Endothelial cell of umbilical vein (primary cell): ENCODE measurements around the gene IL4I1. TPM values are rescaled to one million over a fixed set of nuclear protein-coding genes. Genes with fewer than 3 reads are reported as not detected.

Experiments
- BruUV-seq: library from RNA; stranded (reverse); fragments of 400-500 nt; replicated peaks from 2 replicates; lab custom pipeline; 2021; lab: Mats Ljungman, UMichigan
- CTCF ChIA-PET: fragments of 300-600, 350-600 bp; sonication (Branson Sonifier 250); formaldehyde crosslinking; loops from one replicate; lab custom pipeline; 2021; ENCODE audit warnings: antibody characterized with exemption, inconsistent platforms; lab: Charles Lee
- POLR2A ChIA-PET: fragments of 300-600, 350-600 bp; sonication (Branson Sonifier 250); formaldehyde crosslinking; loops from one replicate; lab custom pipeline; 2021; ENCODE audit warnings: antibody characterized with exemption, inconsistent platforms; lab: Charles Lee
- DNase-seq: peaks from one replicate; pipeline ENCODE4 v3.0.0-alpha.2; 2011; ENCODE audit warnings: low read depth, low spot score
- FAIRE-seq: peaks from 2 replicates; lab custom pipeline; 2011; peaks lifted over from hg19 to GRCh38; lab: Jason Lieb, UNC
- H2AFZ ChIP-seq: 2 replicates; pipeline ENCODE4 v1.6.0; 2012; ENCODE audit warnings: low read depth, low read length, control low read depth, inconsistent platforms
- H3K27ac ChIP-seq: 2 replicates; pipeline ENCODE4 v1.5.1; 2011; ENCODE audit warnings: low read depth, mild to moderate bottlenecking, control low read depth, low read length, moderate library complexity; ENCODE audit not compliant: insufficient read depth
- H3K27me3 ChIP-seq, 2 experiments: 2 replicates each; pipeline versions ENCODE4 v1.6.0 to v1.6.1; 2011; ENCODE audit warnings: low read length in 2 of 2, mixed read lengths in 1 of 2; ENCODE audit not compliant: control insufficient read depth in 2 of 2, insufficient read depth in 2 of 2
- H3K36me3 ChIP-seq, 2 experiments: 2 replicates in 1 of 2; 3 replicates in 1 of 2; pipeline ENCODE4 v1.5.1; 2011; ENCODE audit warnings: low read length in 2 of 2, mild to moderate bottlenecking in 1 of 2, moderate library complexity in 1 of 2; ENCODE audit not compliant: control insufficient read depth in 2 of 2, insufficient read depth in 2 of 2; ENCODE audit errors: extremely low read depth in 1 of 2
- H3K4me1 ChIP-seq: 3 replicates; pipeline ENCODE4 v1.5.1; 2011; ENCODE audit warnings: mild to moderate bottlenecking, low read length; ENCODE audit not compliant: control insufficient read depth, insufficient read depth; ENCODE audit errors: extremely low read depth
- H3K4me2 ChIP-seq: 2 replicates; pipeline ENCODE4 v1.6.1; 2011; ENCODE audit warnings: low read length, control low read depth, mixed read lengths; ENCODE audit not compliant: insufficient read depth
- H3K4me3 ChIP-seq, 3 experiments: fragments of 200-600 bp in 1 of 3; sonication (generic), shearing (Covaris generic) in 1 of 3; replicated peaks in 1 of 3; 2 replicates each; pipeline ENCODE4 v1.5.1; 2011 to 2016; ENCODE audit warnings: control low read depth in 3 of 3, low read length in 3 of 3, mild to moderate bottlenecking in 2 of 3, inconsistent platforms in 1 of 3, low read depth in 1 of 3, moderate library complexity in 1 of 3; ENCODE audit not compliant: insufficient read depth in 1 of 3
- H3K79me2 ChIP-seq: 2 replicates; pipeline ENCODE4 v1.6.0; 2012; ENCODE audit warnings: low read length, inconsistent platforms; ENCODE audit not compliant: control insufficient read depth, insufficient read depth
- H3K9ac ChIP-seq: replicated peaks from 2 replicates; pipeline ENCODE3; 2011; ENCODE audit warnings: low read length, control low read depth; ENCODE audit not compliant: insufficient read depth; ENCODE audit errors: extremely low read depth
- H3K9me1 ChIP-seq: replicated peaks from 3 replicates; pipeline ENCODE4 v1.6.0; 2011; ENCODE audit warnings: mild to moderate bottlenecking, low read length; ENCODE audit not compliant: control insufficient read depth, insufficient read depth; ENCODE audit errors: extremely low read depth
- H3K9me3 ChIP-seq: replicated peaks from 2 replicates; pipeline ENCODE4 v1.5.1; 2012; ENCODE audit warnings: low read length, inconsistent platforms; ENCODE audit not compliant: control insufficient read depth, insufficient read depth
- H4K20me1 ChIP-seq: replicated peaks from 2 replicates; pipeline ENCODE3; 2011; ENCODE audit warnings: mild to moderate bottlenecking, low read length; ENCODE audit not compliant: control insufficient read depth, insufficient read depth; ENCODE audit errors: extremely low read depth
- CTCF ChIP-seq, 2 donors: IDR thresholded peaks; 1 replicate in 1 of 2; 2 replicates in 1 of 2; pipeline ENCODE4 v1.5.1; 2011; ENCODE audit warnings: low read length in 2 of 2, mild to moderate bottlenecking in 2 of 2, moderate library complexity in 2 of 2, control low read depth in 1 of 2, inconsistent platforms in 1 of 2, low read depth in 1 of 2; ENCODE audit not compliant: insufficient read depth in 1 of 2; ENCODE audit errors: extremely low read depth in 1 of 2
- EZH2 ChIP-seq: IDR thresholded peaks from 2 replicates; pipeline ENCODE4 v1.6.1; 2012; ENCODE audit warnings: borderline replicate concordance, low read depth, mild to moderate bottlenecking, moderate library complexity, low read length, inconsistent platforms; ENCODE audit not compliant: severe bottlenecking
- FOS ChIP-seq: IDR thresholded peaks from 2 replicates; pipeline ENCODE4 v1.6.1; 2011; ENCODE audit warnings: mild to moderate bottlenecking, low read length, moderate library complexity, borderline replicate concordance; ENCODE audit not compliant: insufficient read depth
- GATA2 ChIP-seq: IDR thresholded peaks from 2 replicates; pipeline ENCODE4 v1.7.0; 2011; ENCODE audit warnings: low read depth, mild to moderate bottlenecking, moderate library complexity, mixed read lengths, low read length; ENCODE audit not compliant: insufficient read length, insufficient read depth
- JUN ChIP-seq: IDR thresholded peaks from 2 replicates; pipeline ENCODE4 v1.6.1; 2011; ENCODE audit warnings: borderline replicate concordance, low read depth; ENCODE audit not compliant: insufficient read length, insufficient read depth
- MYC ChIP-seq: IDR thresholded peaks from one replicate; pipeline ENCODE4 v1.6.1; 2011; ENCODE audit warnings: mild to moderate bottlenecking, low read depth, low read length
- POLR2A ChIP-seq: IDR thresholded peaks from 2 replicates; pipeline ENCODE4 v1.6.1; 2012; ENCODE audit warnings: low read depth, mild to moderate bottlenecking, control low read depth, low read length
- POLR2AphosphoS5 ChIP-seq: IDR thresholded peaks from 2 replicates; pipeline ENCODE4 v1.6.1; 2012; ENCODE audit warnings: low read depth, mild to moderate bottlenecking, control low read depth, low read length, moderate library complexity; ENCODE audit not compliant: insufficient read depth
- dilution Hi-C: fragments of 300-500 bp; cut with MboI; formaldehyde crosslinking; loops from one replicate; pipeline ENCODE4 v1.15.0; 2019; ENCODE audit warnings: low sequenced_read_pairs; ENCODE audit not compliant: extremely low pct_ligation_motif_present
- intact Hi-C: fragments of 100-400 bp; cut with micrococcal nuclease; formaldehyde crosslinking; loops from one replicate; pipeline ENCODE4 v1.10.0; 2022
- polyA plus RNA-seq, 4 experiments: library from polyadenylated mRNA; depleted of rRNA in 3 of 4; stranded (reverse) in 3 of 4; unstranded in 1 of 4; fragments of >200 nt; gene quantifications; 2 replicates each; pipeline versions ENCODE4 v1.2.1 to v1.2.3, GENCODE V29; 2011 to 2012; ENCODE audit warnings: missing spikeins in 1 of 4
- total RNA-seq: library from RNA; stranded (reverse); gene quantifications from 2 replicates; pipeline ENCODE4 v1.2.3, GENCODE V29; 2021
- TF ChIP-seq, protein P1 (sequence below): IDR thresholded peaks from 2 replicates; pipeline ENCODE4 v1.6.1; 2011; ENCODE audit not compliant: insufficient read depth, insufficient read length

Gene IL4I1
- total and polyA plus RNA-seq, 2 donors (not counting 3 experiments of a cell fraction or from before 2014, with no cell fraction given), result 5.0 to 5.6 TPM

DNA sequence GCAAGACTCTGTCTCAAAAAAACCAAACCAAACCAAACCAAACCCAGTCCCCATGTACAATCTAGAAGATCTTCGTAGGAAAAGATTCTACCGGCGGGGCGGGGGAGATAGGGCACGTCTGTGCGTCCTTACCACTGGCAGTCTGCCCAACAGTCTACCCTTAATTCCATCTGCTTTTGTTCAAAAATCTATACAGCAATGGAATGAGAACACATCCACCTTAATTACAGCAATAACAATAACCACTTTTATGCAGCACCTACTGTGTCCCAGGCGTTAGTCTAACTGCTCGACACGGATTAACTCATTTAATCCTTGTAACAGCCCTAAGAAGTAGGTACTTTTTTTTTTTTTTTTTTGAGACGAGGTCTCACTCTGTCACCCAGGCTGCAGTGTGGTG, 29.8 kb upstream of the IL4I1 start:
- FAIRE-seq, result no peak
- ChIA-PET POLR2A (interaction anchor here (0.7 kb wide), 1 partner anchor 29 kb away, joined by 7 read pairs; no protein-coding TSS in a partner anchor), CTCF (no interaction called here)
- no peaks in the 10 kb centered on the region for H4K20me1 ChIP-seq
- peaks cover 72% of the 10 kb centered on the region for H3K79me2 ChIP-seq
- DNase-seq, result no peak
- no peak overlapping the region for H3K4me2 ChIP-seq
- H3K4me3 ChIP-seq, result no peak overlapping the region
- H3K9ac ChIP-seq, result no peak overlapping the region
- no peaks in the 10 kb centered on the region for H3K9me3 ChIP-seq
- dilution Hi-C loops, result no loop called here
- BruUV-seq, result no TSS peak
- H3K4me1 ChIP-seq, result peaks cover 10% of the 10 kb centered on the region
- H3K27me3 ChIP-seq, result no peaks in the 10 kb centered on the region
- TF ChIP-seq EZH2 (no peak), GATA2 (no peak), FOS (no peak), JUN (no peak), POLR2A (no peak), CTCF (IDR thresholded peaks at IDR 0.05; ENCODE audit: extremely low read depth in 1 of 2, insufficient read depth in 1 of 2, low read depth in 1 of 2, low read length in 2 of 2) (no peak), POLR2AphosphoS5 (no peak), MYC (no peak)
- TF ChIP-seq, protein P1, sequence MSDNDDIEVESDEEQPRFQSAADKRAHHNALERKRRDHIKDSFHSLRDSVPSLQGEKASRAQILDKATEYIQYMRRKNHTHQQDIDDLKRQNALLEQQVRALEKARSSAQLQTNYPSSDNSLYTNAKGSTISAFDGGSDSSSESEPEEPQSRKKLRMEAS, result no peak
- no peak overlapping the region for H2AFZ ChIP-seq
- intact Hi-C loops, result no loop called here
- no peaks in the 10 kb centered on the region for H3K9me1 ChIP-seq
- H3K36me3 ChIP-seq, result peaks cover 6 to 25% of the 10 kb centered on the region in 2 experiments
- H3K27ac ChIP-seq, result no peak overlapping the region
